ENCODE data around the gene CGB7.

The CGB7 gene

DNA sequence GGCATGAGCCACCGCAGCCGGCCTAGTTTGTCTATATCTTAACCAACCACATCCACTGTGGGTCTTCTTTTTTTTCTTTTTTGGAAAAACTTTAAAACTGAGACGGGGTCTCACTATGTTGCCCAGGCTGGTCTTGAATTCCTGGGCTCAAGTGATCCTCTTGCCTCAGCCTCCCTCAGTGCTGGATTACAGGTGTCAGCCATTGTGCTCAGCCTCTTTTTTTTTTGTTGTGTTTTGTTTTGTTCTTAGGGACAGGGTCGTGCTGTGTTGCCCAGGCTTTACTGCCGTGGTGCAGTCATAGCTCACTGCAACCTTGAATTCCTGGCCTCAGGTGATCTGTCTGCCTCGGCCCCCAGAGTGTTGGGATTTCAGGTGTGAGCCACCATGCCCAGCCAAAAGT is 35.1 kb upstream of the CGB7 start:
- H3K36me3 ChIP-seq (ENCODE audit: control insufficient read depth, low read length), result peaks cover 87% of the 10 kb centered on the region

DNA sequence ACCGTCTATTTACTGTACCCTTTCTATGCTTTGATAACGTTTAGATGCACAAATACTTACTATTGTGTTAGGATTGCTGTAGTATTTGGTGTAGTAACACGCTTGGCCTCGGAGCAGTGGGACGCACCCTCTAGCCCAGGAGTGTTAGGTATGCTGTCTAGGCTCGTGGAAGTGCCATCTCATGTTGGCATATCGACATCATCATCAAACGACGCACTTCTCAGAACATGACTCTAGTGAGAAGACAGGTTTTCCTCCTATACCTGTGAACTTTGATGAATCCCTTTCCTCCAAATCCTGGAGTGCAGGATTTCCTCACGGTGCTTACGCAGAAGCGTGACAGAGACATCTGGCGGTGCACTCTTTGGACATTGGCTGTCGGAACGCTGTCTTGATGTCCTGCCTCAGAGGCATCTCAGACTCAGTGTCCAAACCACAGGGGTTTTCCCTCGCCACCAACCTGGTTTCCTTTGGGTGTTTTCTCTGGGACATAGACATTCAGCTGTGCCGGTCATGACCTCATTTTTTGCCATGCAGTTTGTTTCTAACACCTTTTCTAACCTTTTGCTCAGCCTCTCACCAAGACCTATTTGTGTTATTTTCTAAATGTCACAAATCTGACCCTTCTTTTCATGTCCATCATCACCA is 34.0 kb upstream of the CGB7 start:
- Histone ChIP-seq H3K36me3 (ENCODE audit: control insufficient read depth, low read length) (peaks cover 88% of the 10 kb centered on the region), H3K27me3 (ENCODE audit: control insufficient read depth, low read length) (no peaks in the 10 kb centered on the region), H3K4me2 (ENCODE audit: low read length) (no peak overlapping the region), H3K4me1 (ENCODE audit: control insufficient read depth, low read length) (peaks cover 13% of the 10 kb centered on the region), H3F3A (ENCODE audit: control insufficient read depth, insufficient read depth) (peaks cover 3% of the 10 kb centered on the region), H3K4me3 (ENCODE audit: low read length) (no peak overlapping the region), H3K27ac (ENCODE audit: low read depth, low read length) (no peak overlapping the region), H3K79me2 (ENCODE audit: control insufficient read depth, low read length) (peaks cover 87% of the 10 kb centered on the region), H3K9me3 (ENCODE audit: control insufficient read depth, insufficient read depth, low read length) (no peaks in the 10 kb centered on the region), H4K20me1 (ENCODE audit: control insufficient read depth, insufficient read depth, low read depth, low read length) (peaks cover 29% of the 10 kb centered on the region), H3K9me2 (replicated peaks; ENCODE audit: control insufficient read depth, low read length) (no peaks in the 10 kb centered on the region)
- TF ChIP-seq, protein P1, sequence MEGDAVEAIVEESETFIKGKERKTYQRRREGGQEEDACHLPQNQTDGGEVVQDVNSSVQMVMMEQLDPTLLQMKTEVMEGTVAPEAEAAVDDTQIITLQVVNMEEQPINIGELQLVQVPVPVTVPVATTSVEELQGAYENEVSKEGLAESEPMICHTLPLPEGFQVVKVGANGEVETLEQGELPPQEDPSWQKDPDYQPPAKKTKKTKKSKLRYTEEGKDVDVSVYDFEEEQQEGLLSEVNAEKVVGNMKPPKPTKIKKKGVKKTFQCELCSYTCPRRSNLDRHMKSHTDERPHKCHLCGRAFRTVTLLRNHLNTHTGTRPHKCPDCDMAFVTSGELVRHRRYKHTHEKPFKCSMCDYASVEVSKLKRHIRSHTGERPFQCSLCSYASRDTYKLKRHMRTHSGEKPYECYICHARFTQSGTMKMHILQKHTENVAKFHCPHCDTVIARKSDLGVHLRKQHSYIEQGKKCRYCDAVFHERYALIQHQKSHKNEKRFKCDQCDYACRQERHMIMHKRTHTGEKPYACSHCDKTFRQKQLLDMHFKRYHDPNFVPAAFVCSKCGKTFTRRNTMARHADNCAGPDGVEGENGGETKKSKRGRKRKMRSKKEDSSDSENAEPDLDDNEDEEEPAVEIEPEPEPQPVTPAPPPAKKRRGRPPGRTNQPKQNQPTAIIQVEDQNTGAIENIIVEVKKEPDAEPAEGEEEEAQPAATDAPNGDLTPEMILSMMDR (IDR thresholded peaks at IDR 0.05; ENCODE audit: low read depth, low read length, poor library complexity, severe bottlenecking), result no peak
- TF ChIP-seq EZH2phosphoT487 (IDR thresholded peaks at IDR 0.05; ENCODE audit: borderline replicate concordance, low read length), result no peak

More for the DNA sequence above, 35.1 kb upstream of the CGB7 start:
- Histone ChIP-seq H3K4me3 (ENCODE audit: low read length) (no peak overlapping the region), H3K27ac (ENCODE audit: low read depth, low read length) (no peak overlapping the region), H3K4me1 (ENCODE audit: control insufficient read depth, low read length) (peaks cover 1% of the 10 kb centered on the region), H4K20me1 (ENCODE audit: control insufficient read depth, insufficient read depth, low read depth, low read length) (peaks cover 17% of the 10 kb centered on the region), H3K4me2 (ENCODE audit: low read length) (no peak overlapping the region), H3K9me2 (replicated peaks; ENCODE audit: control insufficient read depth, low read length) (no peaks in the 10 kb centered on the region), H3K9me3 (ENCODE audit: control insufficient read depth, insufficient read depth, low read length) (no peaks in the 10 kb centered on the region), H3K27me3 (ENCODE audit: control insufficient read depth, low read length) (no peaks in the 10 kb centered on the region), H3K79me2 (ENCODE audit: control insufficient read depth, low read length) (peaks cover 82% of the 10 kb centered on the region), H3F3A (ENCODE audit: control insufficient read depth, insufficient read depth) (peaks cover 11% of the 10 kb centered on the region)
- TF ChIP-seq, protein P1 (IDR thresholded peaks at IDR 0.05; ENCODE audit: low read depth, low read length, poor library complexity, severe bottlenecking), result no peak
- TF ChIP-seq EZH2phosphoT487 (IDR thresholded peaks at IDR 0.05; ENCODE audit: borderline replicate concordance, low read length), result no peak

DNA sequence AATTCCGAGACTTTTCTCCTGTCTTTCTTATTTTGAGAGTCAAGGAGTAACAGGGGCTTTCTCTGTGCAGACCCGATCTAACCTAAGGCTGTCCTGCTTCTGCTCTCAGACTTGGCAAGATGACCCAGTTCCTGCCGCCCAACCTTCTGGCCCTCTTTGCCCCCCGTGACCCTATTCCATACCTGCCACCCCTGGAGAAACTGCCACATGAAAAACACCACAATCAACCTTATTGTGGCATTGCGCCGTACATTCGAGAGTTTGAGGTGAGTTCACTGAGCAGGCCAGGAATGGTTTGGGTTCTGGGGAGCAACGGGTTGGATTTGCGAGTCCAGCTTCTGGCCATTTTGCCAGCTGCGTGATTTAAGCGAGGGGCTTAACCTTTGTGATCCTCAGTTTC is 28.7 kb upstream of the CGB7 start:
- Histone ChIP-seq H3K27ac (ENCODE audit: low read depth, low read length) (0 out of 2 replicates have a peak overlapping the region, but pooled peaks have one; percentile 56), H3K4me1 (ENCODE audit: control insufficient read depth, low read length) (peaks cover 22% of the 10 kb centered on the region), H3K79me2 (ENCODE audit: control insufficient read depth, low read length) (peaks cover 61% of the 10 kb centered on the region)

More for the DNA sequence above, 28.7 kb upstream of the CGB7 start:
- H3K4me2 ChIP-seq (ENCODE audit: low read length), result peak overlapping the region; percentile 79
- peaks cover 54% of the 10 kb centered on the region for H3K36me3 ChIP-seq (ENCODE audit: control insufficient read depth, low read length)
- no peaks in the 10 kb centered on the region for H3K27me3 ChIP-seq (ENCODE audit: control insufficient read depth, low read length)
- no peaks in the 10 kb centered on the region for H3K9me3 ChIP-seq (ENCODE audit: control insufficient read depth, insufficient read depth, low read length)
- H3K4me3 ChIP-seq (ENCODE audit: low read length), result peak overlapping the region; percentile 94
- TF ChIP-seq EZH2phosphoT487 (IDR thresholded peaks at IDR 0.05; ENCODE audit: borderline replicate concordance, low read length), result no peak
- TF ChIP-seq, protein P1 (IDR thresholded peaks at IDR 0.05; ENCODE audit: low read depth, low read length, poor library complexity, severe bottlenecking), result no peak
- H4K20me1 ChIP-seq (ENCODE audit: control insufficient read depth, insufficient read depth, low read depth, low read length), result peaks cover 32% of the 10 kb centered on the region
- no peaks in the 10 kb centered on the region for H3F3A ChIP-seq (ENCODE audit: control insufficient read depth, insufficient read depth)
- H3K9me2 ChIP-seq (replicated peaks; ENCODE audit: control insufficient read depth, low read length), result no peaks in the 10 kb centered on the region

All from DOHH2 (cell line).